SIG-M5 treated with dmso at 0.1 percent for 504 hours (cell line): ENCODE results near the gene PIK3CA.

Source experiments
- DNase-seq: peaks from one replicate; lab custom pipeline; 2025; ENCODE audit not compliant: unreplicated experiment; lab: John Stamatoyannopoulos, UW

PIK3CA gene

GRCh38 chr3:179156775-179157174 is 8.6 kb downstream of the PIK3CA start:
- DNase-seq: no peak

DNA sequence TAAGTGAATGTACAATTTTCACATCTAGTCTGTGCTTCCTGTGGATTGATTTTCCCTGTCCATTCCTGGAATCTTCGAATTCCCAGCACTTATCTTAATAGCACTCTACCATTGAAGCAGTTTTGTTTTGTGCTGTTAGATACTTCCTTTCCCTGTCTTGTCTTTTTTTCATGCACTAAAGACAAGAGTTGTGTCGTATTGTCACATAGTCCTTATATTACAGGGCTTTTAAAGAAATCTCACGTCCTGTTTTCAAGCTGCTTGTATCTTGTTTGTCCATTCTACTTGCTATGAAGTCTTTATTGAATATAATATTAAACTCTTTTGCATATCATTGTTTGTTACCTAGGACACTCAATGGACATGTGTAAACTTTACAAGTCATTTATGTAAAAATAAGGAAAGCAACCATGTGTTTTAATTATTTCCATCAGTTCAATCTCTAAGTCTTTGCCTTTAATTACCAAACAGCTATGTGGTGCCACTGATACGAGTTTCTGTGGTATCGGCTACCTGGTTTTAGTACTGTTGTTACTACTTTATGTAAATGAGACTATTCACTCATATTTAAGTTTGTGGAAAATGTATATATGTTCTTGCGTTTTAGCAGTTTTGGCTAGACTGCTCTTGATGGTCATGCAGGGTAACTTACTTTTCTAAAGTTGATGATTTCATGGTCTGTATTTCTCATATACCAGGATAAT is 10.3 kb downstream of the PIK3CA start:
- no peak for DNase-seq

DNA sequence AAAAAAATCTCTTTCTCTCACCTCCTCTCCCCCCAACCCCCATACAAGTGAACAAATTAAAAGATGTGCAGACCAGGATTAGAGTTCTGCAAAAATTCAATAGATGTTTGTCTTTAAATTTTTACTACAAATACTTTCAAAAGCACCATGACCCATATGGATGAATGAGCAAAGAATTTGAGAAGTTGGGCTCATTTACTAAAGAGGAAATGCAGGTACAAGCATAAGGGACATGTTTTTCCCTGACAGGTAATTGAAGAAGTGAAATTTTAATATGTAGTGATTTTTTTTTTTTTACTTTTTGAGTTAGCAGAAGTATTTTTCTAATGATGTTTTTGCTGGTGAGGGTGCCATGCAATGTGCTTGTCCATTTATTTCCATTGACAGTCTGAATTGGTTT is 15.3 kb downstream of the PIK3CA start:
- DNase-seq: no peak

DNA sequence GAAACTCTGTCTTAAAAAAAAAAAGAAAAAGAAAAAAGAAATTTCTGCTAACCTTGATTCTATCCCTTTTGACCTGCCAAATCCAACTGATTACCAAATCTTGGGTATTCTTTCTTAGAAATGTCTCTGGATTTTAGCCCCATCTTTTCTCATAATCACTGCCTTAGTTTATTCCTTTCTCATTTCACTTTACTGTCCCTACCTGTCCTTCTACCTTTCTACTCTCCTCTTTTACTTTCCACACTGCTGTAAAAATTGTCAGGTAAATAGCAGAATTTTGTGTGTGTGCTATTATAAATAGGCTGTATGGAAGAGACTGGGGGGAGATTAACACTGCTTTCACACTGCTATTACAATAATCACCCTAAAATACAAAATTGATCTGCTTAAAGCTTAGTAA is 16.7 kb downstream of the PIK3CA start:
- DNase-seq: no peak

DNA sequence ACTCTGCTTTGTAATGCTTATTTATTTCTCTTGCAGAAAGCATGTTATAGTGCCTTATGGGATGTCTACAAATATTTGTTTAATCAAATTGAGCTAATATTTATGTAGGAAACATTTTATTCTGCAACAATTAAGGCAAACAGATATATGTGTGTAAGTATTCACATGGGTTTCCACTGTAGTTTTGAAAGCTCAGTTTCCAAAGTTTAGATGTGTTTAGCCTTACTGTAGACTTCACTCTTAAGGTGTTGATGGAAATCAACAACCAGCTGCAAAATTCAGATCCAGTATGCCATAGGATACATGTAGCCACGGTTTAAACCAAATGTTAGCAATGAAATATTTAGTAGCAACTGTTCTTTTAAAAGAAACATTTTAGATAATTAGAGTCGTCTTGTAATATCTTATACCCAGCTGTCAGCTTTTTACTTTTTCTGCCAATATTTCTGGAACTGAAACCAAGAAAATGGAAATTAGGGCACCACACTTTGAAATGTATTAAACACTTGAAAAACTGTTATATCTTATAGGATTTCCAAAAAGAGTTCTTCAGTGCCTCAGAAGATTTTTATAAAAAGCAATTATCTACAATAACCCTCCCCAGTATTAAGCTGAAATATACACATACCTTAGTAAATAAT is 18.5 kb downstream of the PIK3CA start:
- DNase-seq: no peak

DNA sequence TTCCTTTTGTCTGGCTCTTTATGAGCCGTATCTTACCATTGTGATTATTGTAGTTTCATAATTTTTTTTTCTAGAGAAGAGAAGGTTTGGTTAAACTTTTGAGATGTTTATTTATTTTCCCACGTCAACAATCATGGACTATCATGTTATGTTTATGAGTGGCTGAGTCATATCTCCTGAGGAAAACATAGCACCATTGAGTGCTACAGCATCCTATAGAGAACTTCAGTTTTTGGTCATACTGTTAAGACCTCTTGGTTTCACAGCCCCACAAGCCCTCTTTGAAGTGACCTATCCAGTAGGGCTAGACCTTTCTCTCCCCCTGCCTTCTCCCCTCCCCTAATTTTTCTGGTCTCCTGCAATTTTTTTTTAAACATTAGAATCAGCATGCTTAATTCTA is 20.8 kb downstream of the PIK3CA start:
- DNase-seq: no peak

DNA sequence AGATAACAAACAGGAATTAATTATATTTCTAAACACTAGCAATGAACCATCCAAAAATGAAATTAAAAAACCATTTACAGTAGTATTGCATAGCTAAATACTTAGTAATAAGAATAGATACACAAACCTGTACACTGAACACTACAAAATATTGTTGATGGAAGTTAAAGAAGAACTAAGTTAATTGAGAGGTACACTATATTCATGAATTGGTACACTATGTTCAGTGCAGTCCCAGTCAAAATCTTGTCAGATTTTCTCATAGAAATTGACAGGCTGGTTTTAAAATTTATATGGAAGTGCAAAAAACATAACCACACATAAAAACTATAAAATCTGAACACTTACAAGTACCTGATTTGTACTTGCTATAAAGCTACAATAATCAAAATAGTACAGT is 24.4 kb downstream of the PIK3CA start:
- DNase-seq: no peak

GRCh38 chr3:179174316-179174715 is 26.2 kb downstream of the PIK3CA start:
- DNase-seq: no peak

DNA sequence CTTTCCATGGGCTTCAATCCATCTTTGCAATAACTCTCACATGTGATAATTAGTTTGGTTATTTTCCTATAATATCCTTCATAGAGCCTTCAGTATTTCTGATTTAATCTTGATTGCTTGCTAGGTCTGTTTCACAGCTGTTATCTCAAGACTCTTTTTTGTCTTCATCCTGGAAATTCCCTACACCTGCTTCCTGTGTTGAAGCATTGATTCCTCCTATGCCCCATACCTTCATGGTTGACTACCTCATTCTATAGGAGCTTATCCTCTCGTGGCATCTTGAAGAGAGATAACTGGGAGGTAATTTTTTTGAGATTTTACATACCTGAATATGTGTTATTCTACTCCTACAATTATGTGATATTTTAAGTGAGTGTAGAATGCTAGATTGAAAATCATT is 26.7 kb downstream of the PIK3CA start:
- no peak for DNase-seq

DNA sequence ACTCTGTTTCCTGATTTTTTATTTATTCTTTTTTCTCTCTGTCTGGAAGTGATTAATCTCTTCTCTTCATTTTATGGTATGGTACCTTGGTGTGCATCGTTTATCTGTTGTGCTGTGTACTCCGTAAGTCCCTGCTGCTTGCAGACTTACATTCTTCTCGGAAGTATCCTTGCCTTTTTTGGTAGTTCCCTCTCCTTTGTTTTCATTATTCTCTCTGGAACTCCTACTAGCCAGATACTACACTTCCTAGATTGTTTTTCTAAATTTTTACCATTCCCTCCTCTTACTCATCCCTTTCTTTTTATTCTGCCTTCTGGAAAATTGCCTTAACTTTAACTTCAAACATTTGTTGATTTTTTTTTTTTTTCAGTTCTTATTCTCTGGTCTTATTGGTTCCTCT is 27.2 kb downstream of the PIK3CA start:
- DNase-seq: no peak

GRCh38 chr3:179177611-179178010 is 29.5 kb downstream of the PIK3CA start:
- DNase-seq: no peak

DNA sequence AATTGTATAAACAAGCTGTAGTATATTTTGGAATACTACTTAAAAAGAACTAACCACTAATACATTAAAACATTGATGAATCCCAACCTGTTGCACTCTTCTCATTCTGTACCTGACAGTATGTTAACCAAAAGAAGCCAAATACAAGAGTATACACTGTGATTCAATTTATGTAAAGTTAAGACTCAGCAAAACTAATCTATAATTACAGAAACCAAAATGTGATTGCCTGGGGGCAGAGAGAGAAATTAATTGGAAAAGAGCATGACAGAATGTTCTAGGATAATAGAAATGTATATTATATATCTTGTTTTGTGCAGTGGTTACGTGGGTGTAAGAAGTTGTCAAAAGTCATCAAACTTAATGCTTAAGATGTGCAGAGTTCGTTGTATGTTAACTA is 31.1 kb downstream of the PIK3CA start:
- DNase-seq: no peak

DNA sequence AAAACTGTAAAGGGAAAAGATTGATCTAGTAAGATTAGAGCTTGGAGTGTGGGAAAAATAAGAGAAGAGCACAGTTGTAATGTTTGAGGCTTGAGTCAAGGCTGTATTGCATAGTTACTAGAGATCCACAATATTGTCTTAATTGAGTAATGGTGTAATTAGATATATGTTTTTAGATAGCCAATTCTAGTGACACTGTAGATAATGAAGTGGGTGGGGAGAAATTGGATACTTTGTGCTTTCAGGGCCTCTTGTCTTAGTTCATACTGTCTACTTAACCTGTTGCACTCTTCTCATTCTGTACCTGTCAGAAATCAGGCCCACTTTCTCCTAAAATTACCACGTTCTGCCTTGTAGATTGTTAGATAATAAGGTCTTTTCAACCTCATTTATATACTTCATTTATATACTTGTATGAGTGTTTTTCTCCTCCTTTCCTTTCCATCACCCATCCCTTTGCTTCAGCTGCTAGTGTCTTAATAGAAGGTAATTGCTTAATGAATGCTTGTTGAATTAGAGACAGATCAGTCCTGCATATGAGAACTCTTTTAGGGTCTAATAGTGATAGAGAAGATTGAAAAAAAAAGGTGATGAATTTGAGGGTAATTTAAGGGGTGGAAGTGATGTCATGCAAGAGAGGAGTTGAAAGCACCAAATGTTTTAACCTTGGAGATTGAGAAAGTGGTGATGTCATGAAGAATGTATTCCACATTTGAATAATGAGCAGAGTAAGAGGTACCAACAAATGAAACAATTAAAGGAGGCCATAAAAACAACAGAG is 32.0 kb downstream of the PIK3CA start:
- no peak for DNase-seq

GRCh38 chr3:179181021-179181472 is 32.9 kb downstream of the PIK3CA start:
- no peak for DNase-seq

- DNase-seq: no peak
These were observed 33.9 kb downstream of the PIK3CA start for GRCh38 chr3:179181993-179182551.

DNA sequence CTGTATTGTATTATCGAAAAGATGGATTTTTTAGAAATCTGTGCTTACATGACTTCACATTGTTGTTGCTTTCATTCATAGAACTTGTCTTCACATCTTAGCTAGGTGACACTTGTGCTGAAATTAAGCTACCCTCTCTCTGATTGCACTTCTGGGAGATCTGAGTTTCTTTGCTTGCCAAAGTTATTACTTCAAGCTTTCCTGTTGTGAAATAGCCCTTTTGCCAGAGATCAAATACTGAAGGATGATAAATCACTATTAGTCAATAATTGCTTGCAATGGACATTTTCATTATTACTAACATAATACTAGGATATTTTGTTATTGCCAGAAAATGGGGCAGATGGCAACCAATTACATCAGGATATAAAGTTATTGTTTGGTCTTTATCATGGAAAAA is 34.7 kb downstream of the PIK3CA start:
- DNase-seq: no peak

- no peak for DNase-seq
These were observed 36.7 kb downstream of the PIK3CA start for GRCh38 chr3:179184826-179185225.

DNA sequence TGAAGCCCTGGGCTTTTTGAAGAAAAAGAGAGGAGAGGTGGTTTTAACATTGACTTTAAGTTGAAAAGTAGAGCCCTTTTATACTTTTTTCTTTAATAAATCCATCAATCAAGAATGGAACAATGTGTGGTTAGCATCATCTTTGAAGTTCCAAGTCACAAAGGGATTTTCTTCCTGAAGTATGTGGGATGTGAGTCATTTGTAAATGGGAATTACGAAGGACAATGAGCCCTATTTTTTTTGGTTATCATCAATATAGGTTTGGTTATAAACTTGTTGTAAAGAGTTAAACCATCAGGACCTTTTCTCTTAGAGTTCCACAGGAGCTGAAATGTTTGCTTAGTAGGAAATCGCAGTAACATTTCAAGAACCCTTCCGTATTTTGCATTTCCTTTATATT is 38.3 kb downstream of the PIK3CA start:
- DNase-seq: no peak

DNA sequence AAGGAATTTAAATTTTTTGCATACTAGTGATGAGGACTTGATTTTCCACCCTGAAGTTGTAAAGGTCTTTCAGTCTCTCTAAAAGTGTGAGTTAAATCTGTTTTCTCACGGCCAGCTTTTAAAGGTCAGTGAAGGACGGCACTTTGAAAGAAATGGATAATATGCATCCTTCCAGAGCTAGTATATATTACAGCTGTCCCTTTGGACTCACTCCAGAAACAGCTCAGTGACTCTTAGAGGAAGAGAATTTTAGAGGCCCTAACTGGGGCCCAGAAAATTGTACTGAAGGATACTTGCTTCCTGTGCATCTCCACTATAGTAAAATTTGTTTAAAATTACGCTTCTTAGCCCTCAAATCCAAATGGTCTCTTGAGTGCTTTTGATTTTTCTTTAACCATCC is 41.6 kb downstream of the PIK3CA start:
- DNase-seq: no peak

GRCh38 chr3:179190581-179190980 is 42.4 kb downstream of the PIK3CA start:
- DNase-seq: no peak

- DNase-seq: no peak
These were observed 44.4 kb downstream of the PIK3CA start for GRCh38 chr3:179192542-179192941.

GRCh38 chr3:179194931-179195330 is 46.8 kb downstream of the PIK3CA start:
- DNase-seq: no peak
